HepG2 (cell line): Measurements from ENCODE around the gene RPTOR. TPM values are rescaled to one million over a fixed set of nuclear protein-coding genes. Genes with fewer than 3 reads are reported as not detected.

Experiments used
- CHD2 ChIP-seq: IDR thresholded peaks from 2 replicates; pipeline ENCODE4 v1.6.1; 2011; ENCODE audit warnings: low read depth, low read length, improper control_type of control experiment
- ERF ChIP-seq: IDR thresholded peaks from 2 replicates; pipeline ENCODE4 v1.6.1; 2018; ENCODE audit warnings: missing biosample characterization, missing genetic modification reagents
- HDAC1 ChIP-seq: sonication (generic); formaldehyde crosslinking; IDR thresholded peaks from 2 replicates; pipeline ENCODE4 v1.5.1; 2020; ENCODE audit warnings: mild to moderate bottlenecking, missing genetic modification reagents
- KLF9 ChIP-seq: IDR thresholded peaks from 2 replicates; pipeline ENCODE4 v1.6.1; 2016; ENCODE audit warnings: low read depth
- NCOA2 ChIP-seq: sonication (generic); formaldehyde crosslinking; IDR thresholded peaks from 2 replicates; pipeline ENCODE4 v1.8.0; 2022; ENCODE audit warnings: inconsistent platforms
- RBM39 ChIP-seq: fragments of 200-400 bp; formaldehyde crosslinking; IDR thresholded peaks from one replicate; pipeline ENCODE4 v1.6.1; 2018; ENCODE audit warnings: antibody characterized with exemption, mild to moderate bottlenecking, low read depth, low read length; ENCODE audit not compliant: poor library complexity, severe bottlenecking
- SIX1 ChIP-seq: sonication (generic); formaldehyde crosslinking; IDR thresholded peaks from 2 replicates; pipeline ENCODE4 v1.4.0; 2020; ENCODE audit warnings: missing genetic modification reagents, borderline replicate concordance
- SP1 ChIP-seq, 2 experiments: fragments of 450-650 bp in 1 of 2; sonication (generic) in 1 of 2; formaldehyde crosslinking in 1 of 2; IDR thresholded peaks; 2 replicates each; pipeline versions ENCODE4 v1.4.0 to v1.6.1; 2016 to 2020; ENCODE audit warnings: missing genetic modification reagents in 1 of 2
- TBX3 ChIP-seq: fragments of 450-650 bp; IDR thresholded peaks from 2 replicates; pipeline ENCODE4 v1.6.1; 2017; ENCODE audit warnings: antibody characterized with exemption, mild to moderate bottlenecking, inconsistent platforms, borderline replicate concordance
- ZFP82 ChIP-seq: sonication (generic); formaldehyde crosslinking; IDR thresholded peaks from 2 replicates; pipeline ENCODE4 v1.5.1; 2020; ENCODE audit warnings: mild to moderate bottlenecking, missing genetic modification reagents, borderline replicate concordance
- ZMAT3 ChIP-seq: sonication (generic); formaldehyde crosslinking; conservative IDR thresholded peaks from 2 replicates; pipeline ENCODE4 v1.7.0; 2021; ENCODE audit warnings: missing genetic modification reagents
- ZNF121 ChIP-seq: sonication (generic); formaldehyde crosslinking; IDR thresholded peaks from 2 replicates; pipeline ENCODE4 v1.5.0; 2020; ENCODE audit warnings: mild to moderate bottlenecking, missing genetic modification reagents
- ZNF143 ChIP-seq: sonication (generic); formaldehyde crosslinking; IDR thresholded peaks from 2 replicates; pipeline ENCODE4 v1.4.0; 2020; ENCODE audit warnings: missing genetic modification reagents
- ZNF484 ChIP-seq: sonication (generic); formaldehyde crosslinking; IDR thresholded peaks from 2 replicates; pipeline ENCODE4 v1.5.1; 2020; ENCODE audit warnings: mild to moderate bottlenecking, low read depth, missing genetic modification reagents, borderline replicate concordance
- ZNF556 ChIP-seq: sonication (generic); formaldehyde crosslinking; IDR thresholded peaks from 2 replicates; pipeline ENCODE4 v1.4.0; 2020; ENCODE audit warnings: mild to moderate bottlenecking, missing genetic modification reagents, borderline replicate concordance
- ZNF883 ChIP-seq: sonication (generic); formaldehyde crosslinking; IDR thresholded peaks from 2 replicates; pipeline ENCODE4 v1.5.1; 2020; ENCODE audit warnings: mild to moderate bottlenecking, missing genetic modification reagents; ENCODE audit errors: not compliant biosample characterization
- polyA plus RNA-seq, 8 experiments: library from polyadenylated mRNA; depleted of rRNA in 3 of 8; stranded (reverse) in 7 of 8; unstranded in 1 of 8; fragments of >200 nt; fragmentation: Illumina TruSeq in 4 of 8; extraction: Trizol in 4 of 8; gene quantifications; 2 replicates each; pipeline versions ENCODE4 v1.2.1 to v1.2.3, GENCODE V29; 2011 to 2016; ENCODE audit warnings: low read depth in 4 of 8, missing spikeins in 1 of 8, mixed read lengths in 1 of 8; ENCODE audit not compliant: insufficient read depth in 1 of 8
- total RNA-seq, 5 experiments: library from RNA; depleted of rRNA; stranded (reverse); fragments of >200 nt; fragmentation: Illumina TruSeq; extraction: Trizol; gene quantifications; 2 replicates each; pipeline ENCODE4 v1.2.3, GENCODE V29; 2016; ENCODE audit warnings: low read depth in 1 of 5
- TF ChIP-seq, protein P1 (sequence below): sonication (generic); formaldehyde crosslinking; IDR thresholded peaks from 2 replicates; pipeline ENCODE4 v1.5.1; 2020; ENCODE audit warnings: missing genetic modification reagents, mild to moderate bottlenecking, borderline replicate concordance
- TF ChIP-seq, protein P2 (sequence below): sonication (generic); formaldehyde crosslinking; IDR thresholded peaks from 2 replicates; pipeline ENCODE4 v1.4.0; 2020; ENCODE audit warnings: missing genetic modification reagents

The RPTOR gene
- total and polyA plus RNA-seq, 2 of the 13 experiments (the other 11 are each of a cell fraction or from before 2014, with no cell fraction given), result 6.6 to 25.3 TPM

DNA sequence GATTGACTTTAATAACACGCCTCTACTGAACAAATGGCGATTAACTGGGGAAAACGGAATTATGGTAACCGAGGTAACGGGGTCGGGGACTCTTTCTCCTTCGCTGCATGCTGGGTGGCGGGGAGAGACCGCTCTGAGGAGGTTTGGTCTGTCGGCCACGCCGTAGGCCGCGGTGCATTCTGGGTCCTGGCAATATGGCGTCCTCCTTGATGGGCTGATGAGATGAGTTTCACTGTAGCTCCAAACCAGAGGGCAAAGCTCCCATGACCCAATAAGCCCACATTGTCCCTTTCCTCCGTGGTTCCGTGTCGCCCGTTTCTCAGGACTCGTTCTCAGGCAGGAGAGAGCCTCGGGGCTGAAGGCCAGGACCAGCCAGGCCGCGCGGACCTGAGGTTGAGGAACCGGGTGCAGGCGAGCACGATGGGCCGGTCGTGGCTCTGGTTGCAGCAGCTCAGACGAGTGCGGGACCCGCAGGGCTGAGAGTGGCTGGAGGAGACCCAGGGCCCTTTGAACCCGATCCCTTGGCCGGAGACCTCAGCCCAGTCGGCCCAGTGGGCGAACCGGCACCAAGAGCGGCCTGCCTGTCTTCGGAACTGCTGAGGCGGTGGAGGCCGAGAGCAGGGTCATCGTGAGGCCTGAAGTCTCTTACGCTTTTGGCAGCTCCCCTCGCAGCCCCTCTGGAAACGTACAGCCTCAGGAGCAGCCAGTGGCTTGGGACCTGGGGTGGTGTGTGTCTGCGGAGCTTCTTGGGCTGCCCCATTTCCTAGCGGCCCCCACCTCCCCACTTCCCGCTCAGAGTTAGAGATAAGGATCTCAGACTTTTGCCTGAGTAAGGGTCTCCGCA is at the start of gene RPTOR (continued):
- peak; percentile 52; the same call in 1 of the 2 replicates for TF ChIP-seq CHD2
- TF ChIP-seq RBM39, result peak; percentile 82
- no peak for TF ChIP-seq SP1 (IDR thresholded peaks at IDR 0.05)
- peak; percentile 66 for TF ChIP-seq SP1 (CRISPR knock-in tag; IDR thresholded peaks at IDR 0.05)
- TF ChIP-seq ZNF556 (CRISPR knock-in tag), result peak; percentile 93
- peak; percentile 97 for TF ChIP-seq ZNF883
- TF ChIP-seq ZNF121 (CRISPR knock-in tag), result no peak; the same call in 1 of the 2 replicates
- 0 out of 2 replicates have a peak, but pooled peaks have one; percentile 74 for TF ChIP-seq ZFP82 (CRISPR knock-in tag)
- TF ChIP-seq, protein P1, sequence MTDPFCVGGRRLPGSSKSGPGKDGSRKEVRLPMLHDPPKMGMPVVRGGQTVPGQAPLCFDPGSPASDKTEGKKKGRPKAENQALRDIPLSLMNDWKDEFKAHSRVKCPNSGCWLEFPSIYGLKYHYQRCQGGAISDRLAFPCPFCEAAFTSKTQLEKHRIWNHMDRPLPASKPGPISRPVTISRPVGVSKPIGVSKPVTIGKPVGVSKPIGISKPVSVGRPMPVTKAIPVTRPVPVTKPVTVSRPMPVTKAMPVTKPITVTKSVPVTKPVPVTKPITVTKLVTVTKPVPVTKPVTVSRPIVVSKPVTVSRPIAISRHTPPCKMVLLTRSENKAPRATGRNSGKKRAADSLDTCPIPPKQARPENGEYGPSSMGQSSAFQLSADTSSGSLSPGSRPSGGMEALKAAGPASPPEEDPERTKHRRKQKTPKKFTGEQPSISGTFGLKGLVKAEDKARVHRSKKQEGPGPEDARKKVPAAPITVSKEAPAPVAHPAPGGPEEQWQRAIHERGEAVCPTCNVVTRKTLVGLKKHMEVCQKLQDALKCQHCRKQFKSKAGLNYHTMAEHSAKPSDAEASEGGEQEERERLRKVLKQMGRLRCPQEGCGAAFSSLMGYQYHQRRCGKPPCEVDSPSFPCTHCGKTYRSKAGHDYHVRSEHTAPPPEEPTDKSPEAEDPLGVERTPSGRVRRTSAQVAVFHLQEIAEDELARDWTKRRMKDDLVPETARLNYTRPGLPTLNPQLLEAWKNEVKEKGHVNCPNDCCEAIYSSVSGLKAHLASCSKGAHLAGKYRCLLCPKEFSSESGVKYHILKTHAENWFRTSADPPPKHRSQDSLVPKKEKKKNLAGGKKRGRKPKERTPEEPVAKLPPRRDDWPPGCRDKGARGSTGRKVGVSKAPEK (CRISPR knock-in tag), result peak; percentile 99
- TF ChIP-seq ZNF484 (CRISPR knock-in tag), result peak; percentile 61; the same call in 1 of the 2 replicates
- peak; percentile 96 for TF ChIP-seq ZMAT3 (CRISPR knock-in tag)
- TF ChIP-seq HDAC1 (CRISPR knock-in tag), result peak; percentile 98
- peak; percentile 64 for TF ChIP-seq NCOA2 (CRISPR knock-in tag)
- peak; percentile 100 for TF ChIP-seq ZNF143 (CRISPR knock-in tag)
- TF ChIP-seq, protein P2, sequence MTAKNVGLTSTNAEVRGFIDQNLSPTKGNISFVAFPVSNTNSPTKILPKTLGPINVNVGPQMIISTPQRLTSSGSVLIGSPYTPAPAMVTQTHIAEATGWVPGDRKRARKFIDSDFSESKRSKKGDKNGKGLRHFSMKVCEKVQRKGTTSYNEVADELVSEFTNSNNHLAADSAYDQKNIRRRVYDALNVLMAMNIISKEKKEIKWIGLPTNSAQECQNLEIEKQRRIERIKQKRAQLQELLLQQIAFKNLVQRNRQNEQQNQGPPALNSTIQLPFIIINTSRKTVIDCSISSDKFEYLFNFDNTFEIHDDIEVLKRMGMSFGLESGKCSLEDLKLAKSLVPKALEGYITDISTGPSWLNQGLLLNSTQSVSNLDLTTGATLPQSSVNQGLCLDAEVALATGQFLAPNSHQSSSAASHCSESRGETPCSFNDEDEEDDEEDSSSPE (CRISPR knock-in tag), result peak; percentile 87
- TF ChIP-seq SIX1 (CRISPR knock-in tag), result peak; percentile 53
- TF ChIP-seq ERF (CRISPR knock-in tag), result peak; percentile 89
- TF ChIP-seq KLF9 (CRISPR knock-in tag), result 0 out of 2 replicates have a peak, but pooled peaks have one; percentile 29
- 0 out of 2 replicates have a peak, but pooled peaks have one; percentile 8 for TF ChIP-seq TBX3
